GM13976 (cell line): ENCODE measurements around the gene UCHL3.
A peak's percentile ranks its signal among the peaks of the same experiment; 100 is the strongest.

Experiments
- DNase-seq: peaks from one replicate; pipeline ENCODE4 v3.0.0; 2012; ENCODE audit warnings: low spot score
- in situ Hi-C: fragments of 300-500 bp; cut with MboI; formaldehyde crosslinking; loops from one replicate; pipeline ENCODE4 v1.12.0; 2022; ENCODE audit warnings: low sequenced_read_pairs, mixed read lengths, inconsistent platforms; ENCODE audit not compliant: unreplicated experiment
- TF ChIP-seq, protein P1 (sequence below): IDR thresholded peaks from 2 replicates; pipeline ENCODE4 v1.5.1; 2012; ENCODE audit warnings: borderline replicate concordance, mild to moderate bottlenecking; ENCODE audit not compliant: insufficient read depth; ENCODE audit errors: extremely low read depth, missing control alignments, control extremely low read depth

Gene UCHL3

GRCh38 chr13:75566658-75567057, 17.1 kb downstream of the UCHL3 start:
- TF ChIP-seq, protein P1, sequence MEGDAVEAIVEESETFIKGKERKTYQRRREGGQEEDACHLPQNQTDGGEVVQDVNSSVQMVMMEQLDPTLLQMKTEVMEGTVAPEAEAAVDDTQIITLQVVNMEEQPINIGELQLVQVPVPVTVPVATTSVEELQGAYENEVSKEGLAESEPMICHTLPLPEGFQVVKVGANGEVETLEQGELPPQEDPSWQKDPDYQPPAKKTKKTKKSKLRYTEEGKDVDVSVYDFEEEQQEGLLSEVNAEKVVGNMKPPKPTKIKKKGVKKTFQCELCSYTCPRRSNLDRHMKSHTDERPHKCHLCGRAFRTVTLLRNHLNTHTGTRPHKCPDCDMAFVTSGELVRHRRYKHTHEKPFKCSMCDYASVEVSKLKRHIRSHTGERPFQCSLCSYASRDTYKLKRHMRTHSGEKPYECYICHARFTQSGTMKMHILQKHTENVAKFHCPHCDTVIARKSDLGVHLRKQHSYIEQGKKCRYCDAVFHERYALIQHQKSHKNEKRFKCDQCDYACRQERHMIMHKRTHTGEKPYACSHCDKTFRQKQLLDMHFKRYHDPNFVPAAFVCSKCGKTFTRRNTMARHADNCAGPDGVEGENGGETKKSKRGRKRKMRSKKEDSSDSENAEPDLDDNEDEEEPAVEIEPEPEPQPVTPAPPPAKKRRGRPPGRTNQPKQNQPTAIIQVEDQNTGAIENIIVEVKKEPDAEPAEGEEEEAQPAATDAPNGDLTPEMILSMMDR = peak; percentile 45
- in situ Hi-C loops = no loop called here
- no peak for DNase-seq

DNA sequence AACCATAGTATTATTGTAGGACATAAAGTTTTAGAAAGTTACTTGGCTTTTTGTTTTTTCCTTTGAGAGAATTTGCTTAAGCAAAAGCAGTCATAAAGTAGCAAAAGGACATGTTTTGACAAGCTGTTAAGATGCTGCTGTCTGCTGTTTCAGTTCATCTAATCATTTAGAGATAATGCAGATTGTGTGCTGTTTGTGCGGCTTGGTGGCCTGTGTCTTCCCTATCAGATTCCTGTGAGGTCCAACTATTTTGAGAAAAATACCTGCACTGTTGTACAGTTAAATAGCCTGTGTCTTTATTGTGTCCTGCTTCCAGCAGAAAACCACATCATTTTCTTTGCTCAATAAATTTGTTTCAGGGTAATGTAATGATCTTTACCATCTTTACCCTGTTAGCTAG, 20.0 kb downstream of the UCHL3 start:
- in situ Hi-C loops = no loop called here
- TF ChIP-seq, protein P1 = no peak
- DNase-seq = no peak

DNA sequence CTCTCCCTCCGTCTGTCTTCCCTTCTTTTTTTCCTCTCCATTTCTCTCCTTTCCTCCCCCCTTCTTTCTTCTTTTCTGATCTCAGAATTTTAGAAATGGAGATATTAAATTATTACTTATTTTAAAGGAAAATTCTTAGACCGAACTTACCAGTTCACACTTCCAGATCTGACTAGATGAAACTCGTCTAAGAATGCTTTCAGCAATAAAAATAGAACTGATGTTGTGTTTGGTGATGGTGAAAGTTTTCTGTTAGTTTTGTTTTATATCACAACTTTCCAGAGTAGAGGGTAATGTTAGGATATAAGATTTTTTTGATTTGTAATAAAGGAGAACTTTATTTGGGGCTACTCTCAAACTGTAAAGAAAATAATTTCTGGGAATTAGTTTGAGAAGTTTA, 29.9 kb downstream of the UCHL3 start:
- TF ChIP-seq, protein P1 = no peak
- in situ Hi-C loops = no loop called here
- no peak for DNase-seq

- DNase-seq = no peak
- TF ChIP-seq, protein P1 = no peak
- in situ Hi-C loops = no loop called here
Observed at GRCh38 chr13:75581874-75582640, 32.5 kb downstream of the UCHL3 start.

GRCh38 chr13:75583091-75583490, 33.5 kb downstream of the UCHL3 start:
- no peak for DNase-seq
- in situ Hi-C loops = no loop called here
- TF ChIP-seq, protein P1 = no peak

DNA sequence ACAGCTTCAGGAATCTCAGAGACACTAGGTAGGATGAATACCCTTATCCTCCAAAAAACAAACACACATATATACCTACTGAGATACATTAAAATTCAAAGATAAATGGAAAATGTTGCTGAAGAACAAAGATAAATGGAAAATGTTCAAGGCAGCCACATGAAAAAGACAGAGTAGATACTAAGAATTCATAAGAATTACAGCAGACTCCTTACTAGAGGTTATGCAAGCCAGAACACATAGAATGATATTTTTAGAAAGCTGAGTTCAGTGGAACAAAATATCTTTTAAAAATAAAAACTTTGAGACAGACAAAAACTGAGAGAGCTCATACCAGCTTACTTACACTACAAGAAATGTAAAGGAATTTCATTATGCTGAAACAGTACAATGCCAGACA, 35.6 kb downstream of the UCHL3 start:
- in situ Hi-C loops = no loop called here
- no peak for DNase-seq
- TF ChIP-seq, protein P1 = no peak

DNA sequence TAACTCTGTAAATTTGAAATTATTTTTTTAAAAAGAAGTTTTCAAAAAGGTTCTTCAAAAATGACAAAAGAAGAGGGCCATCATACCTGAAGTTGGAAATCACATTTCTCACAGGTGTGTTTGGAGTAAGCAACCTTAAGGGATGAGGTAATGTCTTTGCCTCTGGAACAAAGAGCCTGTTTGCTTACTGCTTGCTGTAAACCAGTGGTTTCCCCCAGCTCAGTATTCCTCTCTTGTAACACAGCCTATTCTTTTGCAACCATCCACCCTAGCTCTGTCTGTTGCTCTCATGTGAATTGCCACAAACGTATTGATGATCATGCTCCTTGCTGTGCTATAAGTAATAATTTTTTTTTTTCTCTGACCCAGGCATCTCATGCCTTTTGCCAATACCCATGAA, 38.1 kb downstream of the UCHL3 start:
- TF ChIP-seq, protein P1 = no peak
- in situ Hi-C loops = no loop called here
- DNase-seq = no peak
